ENCODE results near the gene FGFR2. TPM values are rescaled to one million over a fixed set of nuclear protein-coding genes. Genes with fewer than 3 reads are reported as not detected.

Gene FGFR2
- total and polyA plus RNA-seq, 4 donors = 11.4 to 69.9 (median 31.9) TPM

- Histone ChIP-seq H3K4me3 (ENCODE audit: low read depth in 1 of 3, low read length in 3 of 3) (no peak overlapping the region), H3K4me1 (ENCODE audit: control insufficient read depth in 4 of 4, insufficient read depth in 4 of 4, low read length in 3 of 4) (no peaks in the 10 kb centered on the region), H3K27me3 (ENCODE audit: control insufficient read depth in 4 of 4, insufficient read depth in 4 of 4, low read length in 3 of 4) (no peaks in the 10 kb centered on the region), H3K36me3 (ENCODE audit: control insufficient read depth in 4 of 4, insufficient read depth in 3 of 4, low read depth in 1 of 4, low read length in 3 of 4) (no peaks in the 10 kb centered on the region), H3K27ac (ENCODE audit: low read depth in 1 of 2, low read length in 2 of 2) (no peak overlapping the region), H3K9ac (ENCODE audit: low read depth in 1 of 2, low read length in 2 of 2) (no peak overlapping the region), H3K9me3 (ENCODE audit: control insufficient read depth in 4 of 4, low read length in 3 of 4) (no peaks in the 10 kb centered on the region)
- 88% methylated on average over 5 of the region's 5 CpGs for WGBS
- TF ChIP-seq NR2F2 (IDR thresholded peaks at IDR 0.05) = no peak
- TF ChIP-seq REST (IDR thresholded peaks at IDR 0.05) = no peak
- TF ChIP-seq, protein P1, sequence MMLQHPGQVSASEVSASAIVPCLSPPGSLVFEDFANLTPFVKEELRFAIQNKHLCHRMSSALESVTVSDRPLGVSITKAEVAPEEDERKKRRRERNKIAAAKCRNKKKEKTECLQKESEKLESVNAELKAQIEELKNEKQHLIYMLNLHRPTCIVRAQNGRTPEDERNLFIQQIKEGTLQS (IDR thresholded peaks at IDR 0.05) = no peak
- no peak for TF ChIP-seq RXRA (IDR thresholded peaks at IDR 0.05)
- TF ChIP-seq RAD21 (IDR thresholded peaks at IDR 0.05) = no peak
- TF ChIP-seq YY1 (IDR thresholded peaks at IDR 0.05) = no peak
- no peak for TF ChIP-seq HNF4G (IDR thresholded peaks at IDR 0.05)
- no peak for TF ChIP-seq JUND (IDR thresholded peaks at IDR 0.05)
- TF ChIP-seq MAX (IDR thresholded peaks at IDR 0.05) = no peak
- no peak for TF ChIP-seq EGR1 (IDR thresholded peaks at IDR 0.05; ENCODE audit: low read depth in 2 of 2)
- TF ChIP-seq CTCF (IDR thresholded peaks at IDR 0.05; ENCODE audit: low read depth, low read length, missing input control) = no peak
- TF ChIP-seq SP1 (IDR thresholded peaks at IDR 0.05) = no peak
- TF ChIP-seq, protein P2, sequence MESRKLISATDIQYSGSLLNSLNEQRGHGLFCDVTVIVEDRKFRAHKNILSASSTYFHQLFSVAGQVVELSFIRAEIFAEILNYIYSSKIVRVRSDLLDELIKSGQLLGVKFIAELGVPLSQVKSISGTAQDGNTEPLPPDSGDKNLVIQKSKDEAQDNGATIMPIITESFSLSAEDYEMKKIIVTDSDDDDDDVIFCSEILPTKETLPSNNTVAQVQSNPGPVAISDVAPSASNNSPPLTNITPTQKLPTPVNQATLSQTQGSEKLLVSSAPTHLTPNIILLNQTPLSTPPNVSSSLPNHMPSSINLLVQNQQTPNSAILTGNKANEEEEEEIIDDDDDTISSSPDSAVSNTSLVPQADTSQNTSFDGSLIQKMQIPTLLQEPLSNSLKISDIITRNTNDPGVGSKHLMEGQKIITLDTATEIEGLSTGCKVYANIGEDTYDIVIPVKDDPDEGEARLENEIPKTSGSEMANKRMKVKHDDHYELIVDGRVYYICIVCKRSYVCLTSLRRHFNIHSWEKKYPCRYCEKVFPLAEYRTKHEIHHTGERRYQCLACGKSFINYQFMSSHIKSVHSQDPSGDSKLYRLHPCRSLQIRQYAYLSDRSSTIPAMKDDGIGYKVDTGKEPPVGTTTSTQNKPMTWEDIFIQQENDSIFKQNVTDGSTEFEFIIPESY (IDR thresholded peaks at IDR 0.05) = no peak
- TF ChIP-seq FOXA2 (IDR thresholded peaks at IDR 0.05) = no peak
- no peak for TF ChIP-seq FOXA1 (IDR thresholded peaks at IDR 0.05)
- no peak for TF ChIP-seq GABPA (IDR thresholded peaks at IDR 0.05 in 1 of 2, conservative IDR thresholded peaks at IDR 0.05 in 1 of 2)
- no peak for DNase-seq (ENCODE audit: low spot score)
These were observed 27.9 kb downstream of the FGFR2 start for GRCh38 chr10:121570315-121570714.

DNA sequence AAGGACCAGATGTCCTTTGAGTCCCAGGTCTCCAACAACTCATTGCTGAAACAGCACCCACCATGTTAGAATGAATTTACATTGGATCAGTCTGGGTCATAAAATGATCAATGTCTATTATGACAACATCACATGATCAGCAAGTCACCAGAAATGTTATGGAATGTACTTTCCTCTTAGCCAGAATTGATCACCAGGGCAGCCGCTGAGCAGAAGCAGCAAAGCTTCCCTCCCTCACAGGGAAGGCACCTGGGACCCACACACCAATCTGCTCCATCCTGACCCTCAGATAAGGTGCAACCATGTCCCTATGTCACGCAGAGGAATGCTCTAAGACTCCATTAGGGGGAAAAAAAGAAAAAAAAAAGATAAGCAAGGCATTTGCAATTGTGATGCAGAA lies 30.0 kb downstream of the FGFR2 start:
- H3K9ac ChIP-seq (ENCODE audit: low read depth in 1 of 2, low read length in 2 of 2) = no peak overlapping the region
- no peak for DNase-seq (ENCODE audit: low spot score)
- H3K27me3 ChIP-seq (ENCODE audit: control insufficient read depth in 4 of 4, insufficient read depth in 4 of 4, low read length in 3 of 4) = no peaks in the 10 kb centered on the region
- no peaks in the 10 kb centered on the region for H3K36me3 ChIP-seq (ENCODE audit: control insufficient read depth in 4 of 4, insufficient read depth in 3 of 4, low read depth in 1 of 4, low read length in 3 of 4)
- no peak overlapping the region for H3K27ac ChIP-seq (ENCODE audit: low read depth in 1 of 2, low read length in 2 of 2)
- no peak overlapping the region for H3K4me3 ChIP-seq (ENCODE audit: low read depth in 1 of 3, low read length in 3 of 3)
- H3K4me1 ChIP-seq (ENCODE audit: control insufficient read depth in 4 of 4, insufficient read depth in 4 of 4, low read length in 3 of 4) = no peaks in the 10 kb centered on the region
- whole genome bisulfite sequencing = 78% methylated on average over 2 of the region's 2 CpGs
- TF ChIP-seq YY1 (IDR thresholded peaks at IDR 0.05) (no peak), EGR1 (IDR thresholded peaks at IDR 0.05; ENCODE audit: low read depth in 2 of 2) (no peak), FOXA1 (IDR thresholded peaks at IDR 0.05) (no peak), RAD21 (IDR thresholded peaks at IDR 0.05) (no peak)
- no peaks in the 10 kb centered on the region for H3K9me3 ChIP-seq (ENCODE audit: control insufficient read depth in 4 of 4, low read length in 3 of 4)

All from liver (tissue), 9 donors.